ENCODE measurements around the gene UGT1A10.

Gene UGT1A10

GRCh38 chr2:233820774-233821105, 184.5 kb downstream of the UGT1A10 start:
- H3K79me2 ChIP-seq (ENCODE audit: insufficient read depth, low read length), result no peaks in the 10 kb centered on the region
- no peak overlapping the region for H3K9ac ChIP-seq (ENCODE audit: low read depth, low read length, poor library complexity, severe bottlenecking)
- TF ChIP-seq EZH2phosphoT487 (IDR thresholded peaks at IDR 0.05; ENCODE audit: borderline replicate concordance), result no peak
- no peak for TF ChIP-seq CTCF (conservative IDR thresholded peaks at IDR 0.05; ENCODE audit: low read length)
- no peaks in the 10 kb centered on the region for H3K9me3 ChIP-seq (ENCODE audit: insufficient read depth, low read depth, low read length)
- no peaks in the 10 kb centered on the region for H3K27me3 ChIP-seq (ENCODE audit: insufficient read depth, low read length, poor library complexity, severe bottlenecking)
- H3K4me2 ChIP-seq (ENCODE audit: low read depth, low read length, poor library complexity, severe bottlenecking), result no peak overlapping the region
- no peaks in the 10 kb centered on the region for H4K20me1 ChIP-seq (ENCODE audit: insufficient read depth, low read length, poor library complexity, severe bottlenecking)
- no peak overlapping the region for H3K4me3 ChIP-seq (ENCODE audit: low read length, poor library complexity, severe bottlenecking)
- H3K4me1 ChIP-seq (ENCODE audit: insufficient read depth, low read length, poor library complexity, severe bottlenecking), result no peaks in the 10 kb centered on the region
- H3K36me3 ChIP-seq (ENCODE audit: insufficient read depth, low read length), result no peaks in the 10 kb centered on the region
- no peak overlapping the region for H2AFZ ChIP-seq (ENCODE audit: low read length)
- no peaks in the 10 kb centered on the region for H3F3A ChIP-seq (ENCODE audit: low read depth)
- no peaks in the 10 kb centered on the region for H3K9me2 ChIP-seq (replicated peaks; ENCODE audit: low read depth, low read length)

- Histone ChIP-seq H3K27me3 (ENCODE audit: insufficient read depth, low read length, poor library complexity, severe bottlenecking) (no peaks in the 10 kb centered on the region), H2AFZ (ENCODE audit: low read length) (no peak overlapping the region), H3K36me3 (ENCODE audit: insufficient read depth, low read length) (no peaks in the 10 kb centered on the region), H3F3A (ENCODE audit: low read depth) (no peaks in the 10 kb centered on the region), H3K9me3 (ENCODE audit: insufficient read depth, low read depth, low read length) (no peaks in the 10 kb centered on the region), H3K9ac (ENCODE audit: low read depth, low read length, poor library complexity, severe bottlenecking) (no peak overlapping the region), H3K9me2 (replicated peaks; ENCODE audit: low read depth, low read length) (no peaks in the 10 kb centered on the region), H3K79me2 (ENCODE audit: insufficient read depth, low read length) (no peaks in the 10 kb centered on the region), H3K4me3 (ENCODE audit: low read length, poor library complexity, severe bottlenecking) (no peak overlapping the region), H4K20me1 (ENCODE audit: insufficient read depth, low read length, poor library complexity, severe bottlenecking) (no peaks in the 10 kb centered on the region), H3K4me1 (ENCODE audit: insufficient read depth, low read length, poor library complexity, severe bottlenecking) (no peaks in the 10 kb centered on the region), H3K4me2 (ENCODE audit: low read depth, low read length, poor library complexity, severe bottlenecking) (no peak overlapping the region)
- TF ChIP-seq CTCF (conservative IDR thresholded peaks at IDR 0.05; ENCODE audit: low read length), result no peak
- no peak for TF ChIP-seq EZH2phosphoT487 (IDR thresholded peaks at IDR 0.05; ENCODE audit: borderline replicate concordance)
These were observed 184.9 kb downstream of the UGT1A10 start for GRCh38 chr2:233821196-233821595.

GRCh38 chr2:233821709-233822100, 185.5 kb downstream of the UGT1A10 start:
- Histone ChIP-seq H3K27me3 (ENCODE audit: insufficient read depth, low read length, poor library complexity, severe bottlenecking) (no peaks in the 10 kb centered on the region), H3K9ac (ENCODE audit: low read depth, low read length, poor library complexity, severe bottlenecking) (no peak overlapping the region), H3K9me2 (replicated peaks; ENCODE audit: low read depth, low read length) (no peaks in the 10 kb centered on the region), H3K79me2 (ENCODE audit: insufficient read depth, low read length) (no peaks in the 10 kb centered on the region), H3K36me3 (ENCODE audit: insufficient read depth, low read length) (no peaks in the 10 kb centered on the region), H3K4me3 (ENCODE audit: low read length, poor library complexity, severe bottlenecking) (no peak overlapping the region), H3K4me2 (ENCODE audit: low read depth, low read length, poor library complexity, severe bottlenecking) (no peak overlapping the region), H4K20me1 (ENCODE audit: insufficient read depth, low read length, poor library complexity, severe bottlenecking) (no peaks in the 10 kb centered on the region), H3K4me1 (ENCODE audit: insufficient read depth, low read length, poor library complexity, severe bottlenecking) (no peaks in the 10 kb centered on the region), H3K9me3 (ENCODE audit: insufficient read depth, low read depth, low read length) (no peaks in the 10 kb centered on the region), H3F3A (ENCODE audit: low read depth) (no peaks in the 10 kb centered on the region), H2AFZ (ENCODE audit: low read length) (no peak overlapping the region)
- TF ChIP-seq CTCF (conservative IDR thresholded peaks at IDR 0.05; ENCODE audit: low read length) (no peak), EZH2phosphoT487 (IDR thresholded peaks at IDR 0.05; ENCODE audit: borderline replicate concordance) (no peak)

All from Loucy (cell line).